Inferior parietal cortex (tissue), 1 donor: ENCODE data around the gene ST7L.

Experiments used
- DNase-seq: peaks from one replicate; pipeline ENCODE4 v3.0.0-alpha.2; 2016; ENCODE audit errors: extremely low spot score

Gene ST7L

DNA sequence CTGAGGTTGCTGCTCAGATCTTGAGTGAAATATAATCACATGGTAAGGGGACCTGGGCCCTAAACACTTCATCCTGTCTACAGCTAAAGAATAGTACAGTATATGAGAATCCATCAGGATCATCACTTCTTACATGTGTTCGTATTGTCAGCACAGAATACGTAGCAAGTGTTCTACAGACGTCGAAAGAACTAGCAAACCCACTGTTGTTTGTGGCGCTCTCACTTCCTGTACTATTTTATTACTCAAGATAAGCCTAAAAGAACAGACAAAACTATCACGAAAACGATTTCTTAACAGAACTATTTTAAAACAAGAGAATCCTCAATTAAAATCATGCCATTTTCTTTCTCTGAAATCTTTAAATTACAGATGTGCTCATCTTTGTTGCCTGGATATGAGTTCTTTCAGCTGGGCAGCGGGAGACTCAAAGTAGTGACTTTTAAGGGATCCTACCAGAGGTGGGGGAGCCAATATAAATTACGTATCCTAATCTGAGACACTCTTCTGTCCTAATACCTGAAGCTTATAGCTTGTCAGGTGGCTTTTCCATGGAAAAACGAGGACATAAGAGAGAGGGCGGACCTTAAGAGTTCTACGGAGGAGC is 724 bp downstream of the ST7L start:
- DNase-seq, result peak; percentile 72

DNA sequence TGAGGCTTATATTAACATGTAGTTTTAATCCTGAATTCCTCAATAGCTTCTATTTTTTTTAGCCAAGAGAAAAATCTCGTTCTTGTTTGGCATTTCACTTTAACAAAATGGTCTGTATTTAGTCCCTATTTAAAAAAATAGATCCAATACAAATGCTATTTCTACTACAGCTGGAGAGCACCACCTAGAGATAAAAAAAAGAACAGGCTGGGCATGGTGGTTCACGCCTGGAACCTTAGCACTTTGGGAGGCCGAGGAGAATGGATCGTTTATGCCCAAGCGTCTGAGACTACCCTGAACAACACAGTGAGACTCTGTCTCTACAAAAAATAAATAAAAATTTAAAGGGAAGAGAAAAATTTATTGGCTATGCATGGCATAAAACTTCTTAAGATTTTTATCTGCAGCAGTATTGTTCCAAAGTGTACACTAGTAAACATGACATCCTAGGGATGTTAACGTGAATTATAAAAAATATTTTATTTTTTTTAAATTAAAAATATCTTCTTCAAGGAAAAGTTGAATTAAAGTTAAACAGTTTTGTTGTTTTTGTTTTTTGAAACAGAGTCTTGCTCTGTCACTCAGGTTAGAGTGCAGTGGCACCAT is 4.4 kb downstream of the ST7L start:
- peak; percentile 33 for DNase-seq

DNA sequence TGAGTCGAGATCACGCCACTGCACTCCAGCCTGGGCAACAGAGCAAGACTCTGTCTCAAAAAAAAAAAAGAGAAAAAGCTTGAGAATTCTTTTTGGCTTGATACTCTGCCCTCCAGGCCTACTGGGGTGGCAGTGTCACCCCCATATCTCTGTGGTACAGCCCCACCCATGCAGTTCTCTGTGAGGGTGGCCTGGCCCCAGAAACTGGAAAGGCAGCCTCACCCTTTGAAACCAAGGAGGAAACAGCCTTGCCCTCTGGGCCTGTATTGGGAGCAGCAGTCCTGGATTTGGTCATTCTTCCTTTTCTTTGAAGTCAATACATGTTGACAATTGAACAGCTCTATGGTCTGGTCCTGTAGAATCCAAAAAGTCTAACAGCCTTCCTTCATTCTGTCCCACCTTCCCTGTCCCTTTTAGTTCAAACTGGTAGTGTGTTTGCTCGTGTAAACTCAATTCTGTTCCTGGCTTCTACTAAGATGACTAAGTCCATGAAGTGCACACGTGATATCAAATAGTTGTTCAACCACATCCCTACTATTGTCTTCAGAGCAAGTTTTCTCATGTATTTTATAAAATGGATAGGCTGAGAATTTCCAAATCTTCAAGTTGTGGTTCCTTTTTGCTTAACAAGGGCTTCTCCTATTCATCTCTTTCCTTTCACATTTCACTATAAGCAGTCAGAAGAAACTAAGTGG is 13.2 kb downstream of the ST7L start:
- no peak for DNase-seq

DNA sequence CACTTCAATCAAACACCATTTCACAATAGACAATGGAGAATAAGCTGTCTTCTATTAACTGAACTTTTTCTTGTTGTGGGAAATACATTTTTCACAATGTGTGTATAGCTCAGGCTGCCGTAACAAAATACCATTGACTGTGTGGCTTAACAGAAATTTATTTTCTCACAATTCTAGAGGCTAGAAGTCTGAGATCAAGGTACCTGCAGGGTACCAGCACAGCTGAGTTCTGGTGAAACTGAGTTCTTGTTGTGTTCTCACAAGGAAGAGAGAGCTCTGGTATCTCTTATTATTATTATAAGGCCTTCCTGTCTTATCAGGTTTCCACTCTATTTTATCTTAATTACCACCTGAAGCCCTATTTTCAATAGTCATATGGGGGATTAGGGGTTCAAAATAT is 15.4 kb downstream of the ST7L start:
- DNase-seq, result no peak

DNA sequence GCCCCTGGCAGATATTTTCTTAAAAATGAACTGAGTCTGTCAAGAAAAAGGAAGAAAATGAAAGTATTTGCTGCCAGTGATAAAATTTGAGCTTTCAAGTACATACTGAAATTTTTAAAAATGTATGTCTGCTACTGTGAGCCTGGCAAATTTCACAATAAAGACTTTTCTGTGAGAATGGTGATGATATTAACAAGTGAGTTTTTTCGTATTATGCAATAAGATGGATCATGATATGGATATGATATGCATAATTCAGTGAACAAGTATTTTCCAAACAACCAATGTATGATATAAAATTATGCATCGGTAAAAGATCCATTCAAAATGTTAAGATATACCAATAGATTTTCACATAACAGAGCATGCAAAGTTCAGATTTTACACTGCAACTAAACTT is 15.9 kb downstream of the ST7L start:
- DNase-seq, result no peak

DNA sequence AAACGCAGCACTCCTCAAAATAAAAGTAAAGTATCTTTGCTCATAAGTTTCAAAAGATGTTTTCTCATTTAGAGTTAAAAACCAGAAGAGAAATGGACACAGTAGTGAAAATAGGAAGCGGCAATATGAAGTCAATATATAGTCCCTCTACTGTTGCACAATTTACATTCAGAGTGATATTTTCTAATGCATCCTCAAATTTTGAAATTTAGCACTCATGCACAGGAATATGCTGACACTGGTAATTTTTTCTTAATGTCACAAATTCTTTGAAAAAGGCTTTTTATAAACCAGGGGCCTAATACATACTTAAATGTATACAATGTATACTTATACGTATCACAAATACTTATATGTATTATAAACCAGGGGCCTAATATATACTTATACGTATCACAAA is 19.5 kb downstream of the ST7L start:
- no peak for DNase-seq

DNA sequence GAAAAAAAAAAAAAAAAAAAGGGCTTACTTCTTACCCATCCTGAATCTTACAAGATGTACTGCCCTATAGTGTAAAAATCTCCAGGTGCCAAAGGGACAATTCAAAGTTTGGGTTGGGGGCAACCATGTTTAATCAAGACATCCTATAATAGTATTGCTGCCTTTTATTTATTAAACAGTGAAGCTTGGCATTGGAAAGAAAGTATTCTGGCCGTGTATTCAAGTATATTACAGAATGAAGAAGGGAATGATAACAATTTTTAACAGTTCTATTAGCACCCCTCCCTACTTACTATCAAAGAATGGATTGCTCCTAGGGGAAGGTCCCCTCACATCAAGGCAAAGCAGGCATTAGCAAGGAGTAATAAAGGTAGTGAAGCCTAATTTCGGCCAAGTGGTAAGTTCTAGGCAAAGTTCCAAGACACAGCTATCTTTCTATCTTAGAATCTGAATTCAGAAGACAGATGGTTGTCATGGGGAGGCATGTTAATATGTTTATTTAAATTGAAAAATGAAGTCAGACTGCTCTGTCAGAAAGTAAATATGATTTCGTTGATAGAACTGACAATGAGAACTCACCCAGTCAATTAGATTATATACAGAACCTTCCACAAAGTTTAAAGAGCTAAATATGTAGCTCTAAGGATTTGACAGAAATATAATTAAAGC is 24.6 kb downstream of the ST7L start:
- DNase-seq, result no peak

DNA sequence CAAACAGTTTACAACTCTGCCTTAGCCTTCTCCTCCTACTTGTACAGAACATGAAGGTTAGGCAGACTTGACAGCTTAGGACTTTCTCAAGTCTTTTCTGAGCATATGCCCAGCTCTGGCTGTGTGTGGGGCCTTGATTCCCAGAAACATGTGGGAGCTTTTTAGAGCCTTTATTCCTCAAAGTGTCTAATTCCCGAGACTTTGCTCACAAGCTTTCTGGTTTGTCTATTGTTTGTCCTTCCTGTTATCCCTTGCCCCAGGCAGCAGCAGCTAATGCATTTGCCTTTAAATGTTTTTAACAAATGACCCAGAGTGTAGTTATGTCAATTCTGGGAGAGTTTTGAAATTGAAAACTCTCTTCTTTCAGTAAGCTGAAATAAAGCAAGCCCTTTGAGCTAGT is 29.2 kb downstream of the ST7L start:
- no peak for DNase-seq

DNA sequence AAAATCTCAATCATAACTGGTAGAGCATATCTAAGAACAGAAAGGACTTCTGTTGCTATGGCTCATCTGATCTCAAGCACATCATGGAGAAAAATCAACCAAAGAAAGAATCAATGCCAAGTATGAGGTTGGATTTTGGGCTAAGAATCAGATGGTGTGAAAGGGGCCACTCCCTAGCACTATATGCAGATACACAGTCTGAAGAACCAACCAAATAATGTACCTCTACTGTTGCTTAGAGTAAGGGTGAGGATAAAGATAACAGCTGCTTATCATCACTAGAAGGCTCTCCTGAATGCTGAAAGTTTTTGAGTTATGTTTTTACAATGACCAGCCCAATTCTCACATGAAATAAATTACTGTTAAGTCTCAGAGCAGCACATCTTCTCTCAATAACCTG is 35.6 kb downstream of the ST7L start:
- no peak for DNase-seq

DNA sequence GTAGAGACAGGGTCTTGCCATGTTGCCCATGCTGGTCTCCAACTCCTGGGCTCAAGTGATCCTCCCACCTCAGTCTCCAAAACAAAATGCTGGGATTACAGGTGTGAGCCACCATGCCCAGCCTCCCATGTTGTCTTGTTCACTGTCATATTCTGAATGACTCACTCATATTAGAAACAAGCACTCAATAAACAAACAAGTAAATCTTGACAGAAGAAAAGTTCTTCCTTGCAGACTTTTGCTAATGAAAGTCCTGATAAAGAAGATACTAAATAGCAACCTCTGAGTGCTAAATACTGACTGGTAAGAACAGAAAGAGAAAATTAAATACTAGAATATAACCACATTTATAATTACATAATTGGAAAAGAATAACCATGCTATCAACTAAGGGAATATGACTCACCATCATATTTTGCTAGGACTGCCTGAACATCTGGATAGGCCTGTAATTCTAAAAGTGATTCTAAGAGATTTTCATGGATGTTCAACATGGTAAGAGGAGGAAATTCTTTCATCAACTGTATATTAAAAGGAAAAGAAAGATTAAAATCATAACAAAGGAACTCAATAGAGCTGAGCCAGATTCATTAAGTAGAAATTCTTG is 37.3 kb downstream of the ST7L start:
- no peak for DNase-seq

DNA sequence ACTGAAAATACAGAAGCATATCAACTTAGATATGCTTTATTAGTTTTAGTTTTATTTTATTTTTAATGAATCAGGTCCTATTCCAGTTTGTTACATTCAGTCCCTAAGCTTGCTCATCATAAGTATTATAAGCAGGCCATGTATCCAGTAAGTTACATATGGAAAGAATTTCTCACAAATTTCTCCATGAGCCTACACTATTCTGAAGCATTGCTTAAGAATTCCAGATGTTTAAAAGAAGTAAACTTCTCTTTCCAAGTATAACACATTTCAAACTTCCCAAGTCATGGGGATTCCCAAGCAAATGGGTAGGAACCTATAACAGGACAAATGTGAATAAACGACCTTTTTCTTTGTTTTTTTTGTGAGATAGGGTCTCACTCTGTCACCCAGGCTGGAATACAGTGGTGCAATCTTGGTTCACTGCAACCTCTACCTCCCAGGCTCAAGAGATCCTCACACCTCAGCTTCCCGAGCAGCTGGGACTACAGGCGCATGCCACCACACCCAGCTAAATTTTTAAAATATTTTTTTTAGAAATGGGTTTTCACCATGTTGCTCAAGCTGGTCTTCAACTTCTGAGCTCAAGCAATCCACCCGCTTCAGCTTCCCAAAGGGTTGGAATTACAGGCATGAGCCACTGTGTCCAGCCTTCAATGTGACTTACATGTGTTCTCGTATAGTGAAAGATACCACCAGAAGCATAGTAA is 39.0 kb downstream of the ST7L start:
- no peak for DNase-seq

DNA sequence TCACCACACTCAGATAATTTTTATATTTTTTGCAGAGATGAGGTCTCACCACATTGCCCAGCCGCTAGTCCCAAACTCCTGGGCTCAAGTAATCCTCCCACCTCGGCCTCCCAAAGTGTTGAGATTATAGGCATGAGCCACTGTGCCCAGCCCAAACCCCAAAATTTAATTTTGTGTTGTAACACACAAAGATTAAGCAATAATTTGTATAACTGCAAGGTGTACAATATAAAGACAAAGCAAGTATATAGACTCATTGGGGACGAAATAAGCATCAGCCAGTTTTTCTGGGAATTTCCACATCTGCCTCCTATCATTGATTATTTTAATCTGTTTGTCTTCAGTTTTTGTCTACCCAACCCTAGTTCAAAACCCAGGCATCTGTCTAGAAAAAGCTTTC is 42.7 kb downstream of the ST7L start:
- no peak for DNase-seq

DNA sequence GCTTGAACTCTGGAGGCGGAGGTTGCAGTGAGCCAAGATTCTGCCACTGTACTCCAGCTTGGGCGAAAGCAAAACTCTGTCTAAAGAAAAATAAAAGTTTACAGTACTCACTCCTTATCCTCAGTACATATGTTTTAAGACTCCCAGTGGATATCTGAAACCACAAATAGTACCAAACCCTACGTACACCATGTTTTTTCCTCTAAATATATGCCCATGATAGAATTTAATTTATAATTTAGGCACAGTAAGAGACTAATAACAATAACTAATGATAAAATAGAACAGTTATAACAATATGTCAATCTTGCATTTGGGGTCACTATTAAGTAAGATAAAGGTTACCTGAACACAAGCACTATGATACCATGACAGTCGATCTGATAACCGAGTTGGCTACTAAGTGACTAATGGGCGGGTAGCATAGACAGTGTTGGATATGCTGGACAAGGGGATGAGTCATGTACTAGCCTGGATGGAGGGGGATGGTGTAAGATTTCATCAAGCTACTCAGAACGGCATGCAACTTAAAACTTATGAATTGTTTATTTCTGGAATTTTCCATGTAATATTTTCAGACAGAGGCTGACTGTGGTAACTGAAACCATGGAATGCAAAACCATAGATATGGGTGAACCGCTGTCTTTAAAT is 43.7 kb downstream of the ST7L start:
- DNase-seq, result no peak

DNA sequence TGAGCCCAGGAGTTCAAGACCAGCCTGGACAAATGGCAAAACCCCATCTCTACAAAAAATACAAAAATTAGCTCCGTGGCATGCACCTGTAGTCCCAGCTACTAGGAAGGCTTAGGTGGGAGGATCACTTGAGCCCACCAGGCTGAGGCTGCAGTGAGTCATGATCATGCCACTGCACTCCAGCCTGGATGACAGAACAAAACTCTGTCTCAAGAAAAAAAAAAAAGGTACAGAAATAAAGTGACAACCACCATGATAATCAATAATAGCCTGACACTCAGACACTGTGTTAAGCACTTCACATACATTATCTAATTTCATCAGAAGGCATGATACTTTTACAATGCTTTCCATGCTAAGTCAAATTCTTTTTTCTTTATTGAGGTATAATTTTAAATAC is 53.1 kb downstream of the ST7L start:
- no peak for DNase-seq

DNA sequence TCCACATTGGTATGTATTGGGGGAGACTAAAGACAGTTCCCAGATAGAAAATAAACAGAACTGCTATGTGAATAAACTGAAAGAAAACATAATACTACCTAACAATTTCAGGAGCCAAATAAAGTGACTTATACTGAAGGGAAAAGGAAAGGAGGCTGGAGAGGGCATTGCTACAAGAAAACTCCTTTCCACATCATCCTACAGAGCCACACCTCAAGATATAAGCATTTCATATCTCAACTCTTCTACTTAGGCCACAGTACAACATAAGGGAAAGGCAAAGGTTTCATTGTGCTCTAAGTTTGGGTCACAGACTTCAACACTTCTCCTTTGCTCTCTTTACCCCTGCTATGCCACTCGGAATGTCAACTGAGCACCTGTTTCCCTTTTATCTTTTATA is 54.9 kb downstream of the ST7L start:
- no peak for DNase-seq

DNA sequence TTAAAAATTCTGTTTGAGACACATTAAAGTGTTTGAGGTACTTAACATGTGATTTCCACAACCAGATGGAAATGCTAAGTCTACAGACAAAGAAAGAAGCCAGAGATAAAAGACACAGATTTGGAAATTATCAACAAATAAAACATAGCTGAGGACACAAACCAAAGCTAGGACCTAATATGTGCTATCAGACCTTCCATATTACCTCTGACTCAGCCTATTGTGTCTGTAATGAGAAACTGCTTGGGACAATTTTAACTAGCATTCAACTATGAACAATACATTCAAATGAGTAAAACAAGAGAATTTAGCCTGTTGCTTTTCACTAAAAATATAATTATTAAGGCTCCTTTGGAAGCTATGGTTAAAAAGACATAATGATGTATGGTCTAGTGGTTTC is 55.6 kb downstream of the ST7L start:
- no peak for DNase-seq

DNA sequence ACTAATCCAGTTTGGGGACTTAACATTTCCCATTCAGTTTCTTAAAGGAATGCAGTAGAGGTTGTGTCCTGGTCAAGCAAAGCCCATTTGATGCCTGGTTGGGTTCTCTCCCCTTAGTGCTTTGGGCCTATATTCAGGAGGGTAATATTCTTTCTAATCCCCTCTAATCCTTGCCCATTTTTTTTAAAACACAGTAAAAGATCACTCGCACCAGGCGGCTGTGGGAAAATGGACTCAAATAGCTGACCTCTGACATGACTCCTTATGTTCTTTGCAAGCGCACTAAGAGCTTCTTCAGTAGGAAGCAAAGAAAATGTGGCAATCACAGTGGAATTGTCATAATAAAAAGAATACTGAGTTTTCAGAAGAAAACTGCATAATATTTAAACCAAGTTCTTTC is 60.3 kb downstream of the ST7L start:
- DNase-seq, result no peak

DNA sequence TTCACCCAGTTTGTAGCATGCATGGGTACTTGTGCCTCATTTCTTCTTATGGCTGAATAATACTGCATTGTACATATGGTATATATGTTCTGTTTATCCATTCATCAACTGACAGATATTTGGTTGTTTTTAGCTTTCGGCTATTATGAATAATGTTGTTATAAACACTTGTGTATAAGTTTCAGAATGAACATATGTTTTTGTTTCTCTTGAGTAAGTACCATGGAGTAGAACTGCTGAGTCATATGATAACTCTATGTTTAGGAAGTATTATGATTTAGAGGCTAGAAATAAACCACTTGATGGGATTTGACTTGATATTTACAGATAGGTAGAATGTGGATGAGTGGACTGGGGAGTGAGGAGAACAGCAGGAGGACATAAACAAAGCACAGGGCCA is 61.6 kb downstream of the ST7L start:
- DNase-seq, result no peak

DNA sequence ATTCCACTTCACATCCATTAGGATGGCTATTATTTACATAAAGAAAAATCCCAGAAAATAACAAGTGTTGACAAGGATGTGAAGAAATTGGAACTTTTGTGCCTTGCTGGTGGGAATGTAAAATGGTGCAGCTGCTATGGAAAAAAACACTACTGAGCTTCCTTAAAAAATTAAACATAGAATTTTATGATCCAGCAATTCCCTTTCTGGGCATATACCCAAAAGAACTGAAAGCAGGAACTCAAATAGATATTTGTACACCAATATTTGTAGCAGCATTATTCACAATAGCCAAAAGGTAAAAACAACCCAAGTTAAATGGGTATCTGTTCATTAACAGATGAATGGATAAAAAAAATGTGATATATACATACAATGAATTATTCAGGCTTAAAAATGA is 64.5 kb downstream of the ST7L start:
- DNase-seq, result no peak

DNA sequence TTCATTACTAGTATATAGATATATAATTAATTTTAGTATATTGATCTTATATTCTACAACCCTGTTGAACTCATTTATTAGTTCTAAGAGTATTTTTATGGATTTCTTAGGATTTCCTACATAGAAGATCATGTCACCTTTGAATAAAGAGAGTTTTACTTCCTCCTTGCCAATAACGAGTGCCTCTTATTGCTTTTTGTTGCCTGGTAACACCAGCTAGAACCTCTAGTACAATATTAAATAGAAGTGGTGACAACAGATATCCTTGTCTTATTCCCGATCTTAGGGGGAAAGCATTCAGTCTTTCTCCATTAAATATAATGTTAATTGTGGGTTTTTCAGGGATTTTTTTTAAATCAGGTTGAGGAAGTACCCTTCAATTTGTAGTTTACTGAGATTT is 69.4 kb downstream of the ST7L start:
- no peak for DNase-seq

DNA sequence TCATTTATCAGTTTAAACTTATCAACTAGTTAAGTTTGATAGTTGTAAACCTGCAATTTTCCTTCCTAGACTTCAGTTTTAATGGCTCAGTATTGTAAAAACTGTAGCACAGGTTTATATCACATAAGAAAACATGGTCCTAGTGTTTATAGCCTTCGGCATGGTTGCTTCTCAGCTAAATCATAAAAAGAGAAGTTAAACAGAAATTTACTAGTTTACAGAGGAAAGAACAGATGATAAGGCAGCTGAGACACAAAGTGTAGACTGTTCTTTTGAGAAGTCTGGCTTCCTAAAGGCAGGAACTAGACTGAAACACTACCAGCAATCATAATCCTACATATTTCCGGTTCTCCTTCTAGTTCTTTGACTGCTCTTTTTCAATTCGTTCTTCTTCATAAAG is 70.4 kb downstream of the ST7L start:
- DNase-seq, result no peak
